Heart left ventricle (tissue), 16 donors: ENCODE measurements around the gene PPIE. TPM values are rescaled to one million over a fixed set of nuclear protein-coding genes. Genes with fewer than 3 reads are reported as not detected.
A peak's percentile ranks its signal among the peaks of the same experiment; 100 is the strongest.
"Not testable (repeated sequence)": the region's sequence is repeated elsewhere in the genome, so short reads cannot be mapped to it uniquely, and the experiment has no call there.

Experiments
- ATAC-seq, 4 donors: fragments of 200-7000 bp; cut with Tn5 transposase; one replicate each; pipeline ENCODE4 v1.9.1; 2020 to 2022; ENCODE audit warnings: moderate library complexity in 4 of 4, mild to moderate bottlenecking in 3 of 4, moderate number of reproducible peaks in 1 of 4
- DNase-seq, 5 donors: peaks; one replicate each; pipeline ENCODE4 v3.0.0-alpha.2; 2020
- H3K27ac ChIP-seq, 12 donors: fragments of 200-600 bp; sonication (generic) in 4 of 12; one replicate each; pipeline versions ENCODE4 v1.5.0 to v1.8.0; 2016 to 2022; ENCODE audit warnings: mild to moderate bottlenecking in 2 of 12
- H3K27me3 ChIP-seq, 9 donors: fragments of 200-600 bp; sonication (generic) in 2 of 9; one replicate each; pipeline versions ENCODE4 v1.5.1 to v1.8.0; 2016 to 2022; ENCODE audit warnings: mild to moderate bottlenecking in 3 of 9
- H3K36me3 ChIP-seq, 9 donors: fragments of 200-600 bp; sonication (generic) in 2 of 9; one replicate each; pipeline versions ENCODE4 v1.5.0 to v1.8.0; 2018 to 2022; ENCODE audit warnings: mild to moderate bottlenecking in 2 of 9
- H3K4me1 ChIP-seq, 12 donors: fragments of 200-600 bp; sonication (generic) in 4 of 12; one replicate each; pipeline versions ENCODE4 v1.5.0 to v1.8.0; 2016 to 2022; ENCODE audit warnings: mild to moderate bottlenecking in 3 of 12
- H3K4me3 ChIP-seq, 12 donors: fragments of 200-600 bp; sonication (generic) in 4 of 12; one replicate each; pipeline versions ENCODE4 v1.5.0 to v1.8.0; 2017 to 2022; ENCODE audit warnings: mild to moderate bottlenecking in 9 of 12, moderate library complexity in 4 of 12
- H3K9me3 ChIP-seq, 12 donors: fragments of 200-600 bp; sonication (generic) in 4 of 12; one replicate each; pipeline versions ENCODE4 v1.5.0 to v1.8.0; 2016 to 2022; ENCODE audit warnings: mild to moderate bottlenecking in 1 of 12
- POLR2A ChIP-seq, 2 donors: fragments of 450-650 bp; IDR thresholded peaks; one replicate each; pipeline ENCODE4 v1.6.1; 2017; ENCODE audit warnings: antibody characterized with exemption in 2 of 2, mild to moderate bottlenecking in 2 of 2, moderate library complexity in 2 of 2
- WGBS, 4 donors: extraction: QIAGEN DNeasy Blood & Tissue Kit in 2 of 4; methylation state at CpG; one replicate each; pipeline versions ENCODE4 v1.1.5 to v1.1.7; 2013 to 2018; 5-methylcytosine and 5-hydroxymethylcytosine counted together
- intact Hi-C, 10 donors: fragments of 100-400 bp; cut with DNase I; formaldehyde crosslinking; loops; one replicate each; pipeline versions ENCODE4 v1.11.1 to v1.14.2; 2022
- polyA plus RNA-seq, 2 donors: library from polyadenylated mRNA; stranded (reverse); fragments of 200-250 nt; gene quantifications; one replicate each; pipeline ENCODE4 v1.2.3, GENCODE V29; 2013
- total RNA-seq, 9 donors: library from RNA; depleted of rRNA in 2 of 9; stranded (reverse); fragments of >200 nt in 2 of 9; fragmentation: NEBNext Ultra II Directional in 3 of 9; extraction: Animal tissue kit (Norgen Biotek cat#: 25700) in 3 of 9; gene quantifications; one replicate each; pipeline versions ENCODE4 v1.1.0 to v1.2.4, GENCODE V29; 2016 to 2023
- TF ChIP-seq, protein P1 (sequence below), 12 donors: fragments of 200-600 bp; sonication (generic) in 4 of 12; IDR thresholded peaks; one replicate each; pipeline versions ENCODE4 v1.5.0 to v1.8.0; 2018 to 2022; ENCODE audit warnings: antibody characterized with exemption in 12 of 12, mild to moderate bottlenecking in 5 of 12
- donor health status: ischemic (EF 13 %, LVEDD 7.1; RV severe dilation, severe dysfunction).
- donor health status: healthy with polysubstance abuse.
- donor health status: DM: no; HTN: yes; CAD: no.
- donor health status: DM: no; HTN: no; CAD: no.
- donor health status: ischemic (EF 25% LVEDD 6.9; RV normal size, moderate dysfunction).
- donor health status: ischemic (EF 25% LVEDD 5.7; RV mildly dilated, moderate dysfunction).
- donor health status: healthy.
- donor health status: DM: yes; HTN: yes; CAD: no.
- donor health status: ischemic (EF 35%, LVEDD 5.7; RV mildly dilated, moderate dysfunction).
- donor health status: nonischemic (EF 11% LVEDD 7.7; RV severe dilation, severe dysfunction).
- donor health status: DM: yes; HTN: yes; CAD: no.
- donor health status: PGD.
- donor health status: ischemic (EF 29% LVEDD 5.4; RV normal size, mild dysfunction).
- donor health status: nonischemic (EF 23%, LVEDD 6.1; RV moderate dilation, normal function).

PPIE gene
- total and polyA plus RNA-seq, 11 donors = 22.2 to 45.3 (median 28.2) TPM

DNA sequence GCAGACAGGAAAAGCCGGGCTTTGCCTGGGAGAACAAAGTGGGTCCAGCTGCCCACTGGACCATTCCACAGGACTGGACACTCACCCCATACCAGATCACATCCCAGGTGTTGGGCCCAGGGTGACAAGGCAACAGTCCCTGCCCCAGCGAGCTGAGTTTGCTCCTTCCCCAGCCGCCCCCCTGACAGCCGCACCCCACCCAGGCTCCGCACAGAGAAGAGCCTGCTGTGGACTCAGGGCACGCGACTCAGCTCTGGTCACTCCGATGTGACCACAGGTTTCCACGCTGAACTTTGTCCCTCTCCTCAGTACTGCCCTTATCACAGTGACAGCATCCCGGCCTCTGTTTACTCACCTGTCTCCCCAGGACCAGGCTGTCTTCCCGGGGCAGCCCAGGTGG lies 48.8 kb downstream of the PPIE start:
- peaks cover 0 to 38% (median 17%) of the 10 kb centered on the region in 9 donors for H3K27me3 ChIP-seq
- H3K4me1 ChIP-seq = peaks cover 0 to 15% (median 0%) of the 10 kb centered on the region in 12 donors
- ATAC-seq = no peak
- no peak for DNase-seq
- no peaks in the 10 kb centered on the region for H3K9me3 ChIP-seq
- intact Hi-C loops = no loop called here
- 66 to 69% (median 68%) methylated on average over 8 to 11 of the region's 11 CpGs for WGBS, 4 donors
- TF ChIP-seq, protein P1, sequence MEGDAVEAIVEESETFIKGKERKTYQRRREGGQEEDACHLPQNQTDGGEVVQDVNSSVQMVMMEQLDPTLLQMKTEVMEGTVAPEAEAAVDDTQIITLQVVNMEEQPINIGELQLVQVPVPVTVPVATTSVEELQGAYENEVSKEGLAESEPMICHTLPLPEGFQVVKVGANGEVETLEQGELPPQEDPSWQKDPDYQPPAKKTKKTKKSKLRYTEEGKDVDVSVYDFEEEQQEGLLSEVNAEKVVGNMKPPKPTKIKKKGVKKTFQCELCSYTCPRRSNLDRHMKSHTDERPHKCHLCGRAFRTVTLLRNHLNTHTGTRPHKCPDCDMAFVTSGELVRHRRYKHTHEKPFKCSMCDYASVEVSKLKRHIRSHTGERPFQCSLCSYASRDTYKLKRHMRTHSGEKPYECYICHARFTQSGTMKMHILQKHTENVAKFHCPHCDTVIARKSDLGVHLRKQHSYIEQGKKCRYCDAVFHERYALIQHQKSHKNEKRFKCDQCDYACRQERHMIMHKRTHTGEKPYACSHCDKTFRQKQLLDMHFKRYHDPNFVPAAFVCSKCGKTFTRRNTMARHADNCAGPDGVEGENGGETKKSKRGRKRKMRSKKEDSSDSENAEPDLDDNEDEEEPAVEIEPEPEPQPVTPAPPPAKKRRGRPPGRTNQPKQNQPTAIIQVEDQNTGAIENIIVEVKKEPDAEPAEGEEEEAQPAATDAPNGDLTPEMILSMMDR (IDR thresholded peaks at IDR 0.05) = no peak
- no peak for TF ChIP-seq POLR2A (IDR thresholded peaks at IDR 0.05)
- no peak overlapping the region for H3K4me3 ChIP-seq
- H3K27ac ChIP-seq = no peak overlapping the region
- no peaks in the 10 kb centered on the region for H3K36me3 ChIP-seq

DNA sequence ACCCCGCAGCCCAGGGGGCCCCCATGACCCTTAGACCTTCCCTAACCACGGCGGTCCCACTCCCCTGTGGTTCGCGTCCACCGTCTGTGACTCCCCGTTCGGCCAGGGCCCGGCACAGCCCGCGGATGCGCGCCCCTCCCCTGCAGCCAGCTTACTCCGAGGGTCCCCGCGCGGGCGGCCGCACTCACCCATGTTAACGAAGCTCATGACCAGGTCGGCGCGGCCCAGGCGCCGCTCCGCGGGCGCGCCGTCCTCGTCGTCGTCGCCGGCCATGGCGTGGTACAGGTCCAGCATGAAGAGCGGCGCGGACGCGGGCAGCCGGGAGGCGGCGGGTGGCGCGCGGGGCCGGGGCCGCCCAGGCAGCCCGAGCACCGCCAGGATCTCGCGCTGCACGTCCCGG lies 49.3 kb downstream of the PPIE start:
- H3K36me3 ChIP-seq, H3K9me3 ChIP-seq, H3K27ac ChIP-seq, DNase-seq, ATAC-seq, intact Hi-C loops: not testable (repeated sequence)
- peak overlapping the region in 1 of 12 donors; percentile 61 for H3K4me3 ChIP-seq
- H3K4me1 ChIP-seq = peaks cover 0 to 15% (median 0%) of the 10 kb centered on the region in 12 donors
- H3K27me3 ChIP-seq = peaks cover 0 to 38% (median 17%) of the 10 kb centered on the region in 9 donors
- WGBS, 4 donors = 2 to 15% (median 4%) methylated on average over 18 to 55 of the region's 55 CpGs

DNA sequence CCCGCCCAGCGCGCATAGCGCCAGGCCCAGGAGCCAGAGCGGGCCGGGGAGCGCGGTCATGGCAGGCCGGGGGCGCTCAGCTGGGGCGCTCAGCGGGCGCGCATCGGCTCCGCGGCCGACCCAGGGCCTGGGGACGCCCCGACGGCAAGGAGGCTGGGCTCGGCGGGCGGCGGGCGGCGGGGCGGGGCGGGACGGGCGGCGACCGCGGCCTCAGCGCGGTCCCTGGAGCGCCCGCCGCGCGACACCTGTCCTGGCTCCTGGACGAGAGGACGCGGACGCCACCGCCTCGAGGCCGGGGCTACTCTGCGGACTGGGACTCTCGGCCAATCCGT lies 49.7 kb downstream of the PPIE start:
- ATAC-seq = no peak
- H3K27ac ChIP-seq = no peak overlapping the region
- peak overlapping the region; percentile 16 to 65 (median 46) for H3K4me3 ChIP-seq
- peaks cover 0 to 38% (median 17%) of the 10 kb centered on the region in 9 donors for H3K27me3 ChIP-seq
- no peak for TF ChIP-seq POLR2A (IDR thresholded peaks at IDR 0.05)
- TF ChIP-seq, protein P1 (IDR thresholded peaks at IDR 0.05) = no peak
- H3K9me3 ChIP-seq = no peaks in the 10 kb centered on the region
- H3K36me3 ChIP-seq = no peaks in the 10 kb centered on the region
- 0 to 3% (median 1%) methylated on average over 6 to 51 of the region's 51 CpGs for WGBS, 4 donors
- intact Hi-C loops = no loop called here
- peaks cover 0 to 15% (median 0%) of the 10 kb centered on the region in 12 donors for H3K4me1 ChIP-seq
- no peak for DNase-seq

DNA sequence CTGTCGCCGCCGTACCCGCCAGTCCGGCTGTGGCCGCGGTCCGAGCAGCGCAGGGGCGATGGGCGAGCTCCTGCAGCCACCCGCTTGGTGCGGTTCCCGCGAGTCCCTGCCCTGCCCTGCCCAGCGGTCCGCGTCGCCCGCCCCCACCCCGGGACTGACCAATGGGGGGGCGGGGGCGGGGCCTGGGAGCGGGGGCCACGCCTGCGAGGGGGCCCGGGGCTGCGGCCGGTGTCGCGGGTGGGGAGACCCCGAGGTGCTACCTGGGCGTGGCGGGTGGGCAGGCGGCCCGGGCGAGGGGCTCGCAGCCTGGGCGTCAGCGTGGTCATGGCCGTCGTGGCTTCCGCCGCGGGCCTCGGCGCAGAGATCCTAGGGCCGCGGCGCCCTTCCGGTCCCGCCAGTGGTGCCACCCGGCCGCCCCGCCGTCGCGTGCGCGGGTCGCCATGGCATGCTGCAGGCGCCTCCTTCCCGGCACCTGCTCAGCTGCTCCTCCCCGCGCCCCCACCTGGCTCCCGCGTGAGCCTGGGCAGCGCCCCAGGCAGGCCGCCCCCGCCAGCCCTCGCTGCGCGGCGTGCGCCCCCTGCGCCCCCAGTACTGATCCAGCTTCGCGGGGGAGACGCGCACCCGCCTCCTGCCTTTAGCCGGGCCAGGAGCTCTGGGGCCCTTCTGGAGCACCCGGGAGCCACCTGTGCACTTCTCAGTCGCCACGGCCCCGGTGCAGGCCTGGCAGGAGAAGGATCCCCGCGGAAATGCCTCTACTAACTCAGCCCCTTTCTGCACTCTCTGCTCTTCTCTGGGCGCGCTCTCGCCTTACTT lies 50.3 kb downstream of the PPIE start, which contains the start of gene BMP8B:
TSS of gene BMP8B (minus strand) at position 108 of the 813 bp plus-strand sequence. CDS start 380 bp downstream, outside the sequence.
- intact Hi-C loops = no loop called here
- H3K4me3 ChIP-seq = peak within 1 kb of the TSS; percentile 16 to 65 (median 46)
- WGBS, 4 donors = 1 to 7% (median 2%) methylated on average over 16 to 91 of the region's 91 CpGs; no CpG with 5 or more reads in 1 of the 4 donors

More for the DNA sequence above, 50.3 kb downstream of the PPIE start, which contains the start of gene BMP8B:
- DNase-seq (peak; percentile 43 to 81 (median 55)), ATAC-seq (peak in 3 of 4 donors; percentile 66 to 81 (median 75))
- H3K27me3 ChIP-seq = peaks cover 0 to 38% (median 17%) of the 10 kb centered on the region in 9 donors
- no peaks in the 10 kb centered on the region for H3K9me3 ChIP-seq
- no peak within 1 kb of the TSS for H3K27ac ChIP-seq
- H3K36me3 ChIP-seq = no peaks in the 10 kb centered on the region
- TF ChIP-seq POLR2A (IDR thresholded peaks at IDR 0.05) = no peak
- TF ChIP-seq, protein P1 (IDR thresholded peaks at IDR 0.05) = no peak
- peaks cover 0 to 15% (median 0%) of the 10 kb centered on the region in 12 donors for H3K4me1 ChIP-seq
